RPMI7951 (cell line): ENCODE data around the gene LRCH3. TPM values are rescaled to one million over a fixed set of nuclear protein-coding genes. Genes with fewer than 3 reads are reported as not detected.
"Not testable (repeated sequence)": the region's sequence is repeated elsewhere in the genome, so short reads cannot be mapped to it uniquely, and the experiment has no call there.

ENCODE experiments used
- DNase-seq: peaks from one replicate; pipeline ENCODE4 v3.0.0-alpha.2; 2012; ENCODE audit warnings: low read depth
- total RNA-seq: library from RNA; depleted of rRNA; stranded (reverse); fragments of >200 nt; shearing (Covaris generic); gene quantifications from 2 replicates; pipeline ENCODE4 v1.2.3, GENCODE V29; 2014

Gene LRCH3
- total RNA-seq, 1 experiment from 2014 or later, result 298 TPM

DNA sequence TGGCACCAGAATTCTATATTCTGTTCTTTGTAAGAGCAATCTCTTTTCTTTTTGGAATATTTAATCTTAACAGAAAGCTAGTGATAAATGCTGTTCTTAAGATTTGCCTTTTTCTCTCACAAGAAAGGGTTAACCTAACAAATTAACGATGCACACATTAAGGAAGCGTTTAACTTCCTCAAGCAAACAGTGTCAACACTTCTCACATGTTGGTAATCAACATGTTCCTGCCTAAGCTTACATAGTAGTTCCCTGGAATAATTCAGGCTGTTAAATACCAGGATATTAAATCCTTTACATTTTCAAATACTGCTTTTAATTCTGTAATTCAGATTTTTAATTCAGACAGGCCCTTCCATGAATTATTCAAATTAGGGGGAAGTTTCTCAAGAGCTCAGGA is 91.5 kb downstream of the LRCH3 start:
- no peak for DNase-seq

DNA sequence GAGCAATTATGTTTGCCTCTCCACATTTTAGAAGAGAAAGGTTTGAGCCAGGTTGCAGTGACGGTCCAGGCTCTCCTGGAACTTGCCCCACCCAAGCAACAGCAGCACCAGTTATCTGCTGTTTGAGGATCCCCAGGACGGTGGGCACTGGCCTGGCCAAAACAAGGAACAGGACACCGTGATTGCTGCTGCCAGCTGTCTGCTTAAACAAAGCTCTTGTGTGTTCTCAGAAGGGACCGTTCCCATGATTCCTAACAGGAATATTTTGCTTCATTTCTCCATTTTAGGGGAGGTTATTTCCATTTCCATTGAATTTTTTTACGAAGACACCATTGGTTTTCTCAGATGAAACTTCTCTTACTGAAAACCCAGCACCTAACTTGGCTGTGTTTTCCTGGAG is 92.5 kb downstream of the LRCH3 start:
- DNase-seq, result no peak

DNA sequence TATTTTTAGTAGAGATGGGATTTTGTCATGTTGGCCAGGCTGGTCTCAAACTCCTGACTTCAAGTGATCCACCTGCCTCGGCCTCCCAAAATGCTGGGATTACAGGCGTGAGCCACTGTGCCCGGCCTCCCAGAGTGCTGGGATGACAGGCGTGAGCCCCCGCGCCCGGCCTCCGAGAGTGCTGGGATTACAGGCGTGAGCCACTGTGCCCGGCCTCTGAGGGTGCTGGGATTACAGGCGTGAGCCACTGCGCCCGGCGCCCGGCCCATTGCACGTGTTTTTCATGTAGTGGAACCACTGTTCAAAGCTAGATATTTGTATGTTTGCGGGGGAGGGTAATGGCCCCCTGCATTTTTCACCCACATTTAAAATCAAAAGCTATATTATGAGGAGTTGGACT is 93.3 kb downstream of the LRCH3 start:
- DNase-seq, result not testable (repeated sequence)

DNA sequence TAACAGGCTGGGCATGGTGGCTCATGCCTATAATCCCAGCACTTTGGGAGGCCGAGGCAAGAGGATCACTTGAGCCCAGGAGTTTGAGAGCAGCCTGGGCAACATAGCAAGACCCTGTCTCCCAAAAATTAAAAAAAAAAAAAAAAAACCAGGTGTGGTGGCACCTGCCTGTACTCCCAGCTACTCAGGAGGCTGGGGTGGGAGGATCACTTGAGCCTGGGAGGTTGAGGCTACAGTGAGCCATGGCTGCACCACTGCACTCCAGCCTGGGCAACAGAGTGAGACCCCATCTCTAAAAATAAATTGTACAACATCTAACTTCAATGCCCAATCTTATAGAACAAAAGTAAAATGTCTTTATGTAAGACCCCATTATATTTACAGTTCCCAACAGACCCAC is 95.0 kb downstream of the LRCH3 start:
- not testable (repeated sequence) for DNase-seq

DNA sequence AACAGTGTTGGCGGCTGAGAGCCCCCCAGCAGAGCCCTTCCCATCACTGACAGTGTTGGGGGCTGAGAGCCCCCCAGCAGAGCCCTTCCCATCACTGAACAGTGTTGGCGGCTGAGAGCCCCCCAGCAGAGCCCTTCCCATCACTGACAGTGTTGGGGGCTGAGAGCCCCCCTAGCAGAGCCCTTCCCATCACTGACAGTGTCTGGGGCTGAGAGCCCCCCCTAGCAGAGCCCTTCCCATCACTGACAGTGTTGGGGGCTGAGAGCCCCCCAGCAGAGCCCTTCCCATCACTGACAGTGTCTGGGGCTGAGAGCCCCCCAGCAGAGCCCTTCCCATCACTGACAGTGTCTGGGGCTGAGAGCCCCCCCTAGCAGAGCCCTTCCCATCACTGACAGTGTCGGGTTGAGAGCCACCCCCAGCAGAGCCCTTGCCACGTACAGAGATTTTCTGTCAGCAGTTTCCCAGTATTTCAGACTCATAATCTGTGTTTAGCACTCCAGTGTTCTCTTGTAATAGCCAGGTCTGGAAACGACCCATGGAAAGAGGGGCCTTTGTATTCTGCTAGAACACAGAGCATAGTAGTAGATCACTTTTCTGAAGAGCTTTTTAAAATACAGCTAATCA is 96.5 kb downstream of the LRCH3 start:
- not testable (repeated sequence) for DNase-seq

DNA sequence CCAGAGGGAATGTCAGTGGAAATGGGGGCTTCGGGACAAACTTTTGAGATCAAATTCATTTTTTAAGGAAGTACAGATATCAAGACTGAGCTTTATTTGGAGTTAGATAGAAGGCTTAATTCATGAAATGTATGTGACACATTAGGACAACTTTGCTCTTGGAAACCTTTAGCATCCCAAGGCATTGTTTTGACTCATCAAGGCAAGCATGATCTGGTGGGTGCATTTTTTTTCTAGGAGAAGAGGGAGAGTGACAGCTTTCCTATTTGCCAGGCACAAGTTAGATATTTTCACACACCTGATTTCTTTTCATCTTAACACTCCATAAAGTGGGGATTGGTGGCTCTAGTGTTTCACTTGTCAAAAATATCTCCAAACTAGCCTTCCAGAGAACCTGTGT is 97.5 kb downstream of the LRCH3 start:
- DNase-seq, result no peak

DNA sequence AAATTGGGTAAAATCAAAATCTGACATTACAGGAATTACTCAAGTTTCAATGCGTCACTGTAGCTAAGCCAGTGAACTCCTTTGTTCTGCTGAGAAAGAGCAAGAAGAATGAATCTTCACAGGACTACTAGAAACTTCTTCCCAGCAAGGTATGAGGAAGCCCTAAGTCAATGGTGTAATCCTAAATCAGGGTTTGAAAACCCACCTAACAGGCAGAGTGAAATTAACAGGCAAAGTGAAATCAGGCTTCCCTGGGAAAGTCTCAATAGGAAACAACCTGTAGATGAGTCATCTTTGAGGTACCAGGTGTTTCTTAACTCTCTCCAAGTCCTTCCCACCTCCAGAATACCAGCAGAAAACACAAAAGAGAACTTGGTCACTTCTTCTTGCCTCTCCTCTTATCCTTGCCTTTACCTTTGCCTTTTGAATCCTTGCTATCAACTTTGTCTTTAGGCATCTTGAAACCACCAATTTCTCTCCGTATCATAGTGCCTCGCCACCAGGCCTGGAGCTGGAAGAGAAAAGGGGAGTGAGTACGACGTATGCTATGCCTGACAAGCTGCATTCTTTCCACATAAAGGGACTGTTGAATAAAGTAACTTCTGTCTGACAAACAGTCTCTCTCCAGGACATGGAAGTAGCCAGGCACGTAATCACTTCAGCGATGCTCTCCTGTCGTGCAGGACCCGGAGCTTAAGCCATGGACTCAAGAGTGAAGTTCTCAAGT is 98.3 kb downstream of the LRCH3 start:
- DNase-seq, result no peak

DNA sequence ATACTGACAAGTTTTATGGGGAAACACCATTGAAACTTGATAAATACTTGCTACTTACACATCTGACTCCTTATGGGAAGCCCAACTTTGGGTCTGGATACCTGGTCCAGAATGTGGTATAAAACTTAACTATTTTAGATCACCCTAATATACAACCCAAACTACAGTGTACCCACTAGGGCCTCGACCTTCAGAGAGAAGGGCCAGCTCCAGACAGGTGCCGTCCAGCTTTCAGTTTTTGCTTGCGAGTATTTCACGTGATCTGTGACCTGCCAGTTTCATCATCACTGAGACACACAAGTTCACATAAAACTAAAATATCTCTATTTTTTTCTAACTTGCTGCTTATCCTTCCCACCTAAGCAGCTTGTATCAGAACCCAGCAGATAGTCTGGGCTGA is 99.6 kb downstream of the LRCH3 start:
- no peak for DNase-seq

DNA sequence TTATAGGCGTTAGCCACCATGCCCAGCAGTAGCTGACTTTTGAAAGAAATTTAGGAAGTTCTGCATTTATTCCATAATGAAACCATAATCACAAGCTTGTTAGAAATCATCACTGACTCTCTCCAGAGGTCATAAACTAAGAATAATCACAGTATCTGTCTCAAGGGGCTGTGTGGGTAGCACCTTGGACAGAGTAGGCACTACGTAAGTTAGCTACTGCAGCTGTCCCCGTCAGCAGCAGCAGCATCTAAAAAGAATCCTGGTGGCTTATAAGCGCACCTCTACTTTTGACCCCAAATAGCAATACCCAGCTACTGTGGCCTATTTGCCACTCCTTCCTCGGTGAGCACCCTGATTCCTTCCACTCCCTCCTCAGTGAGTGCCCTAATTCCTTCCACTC is 101.1 kb downstream of the LRCH3 start:
- no peak for DNase-seq

DNA sequence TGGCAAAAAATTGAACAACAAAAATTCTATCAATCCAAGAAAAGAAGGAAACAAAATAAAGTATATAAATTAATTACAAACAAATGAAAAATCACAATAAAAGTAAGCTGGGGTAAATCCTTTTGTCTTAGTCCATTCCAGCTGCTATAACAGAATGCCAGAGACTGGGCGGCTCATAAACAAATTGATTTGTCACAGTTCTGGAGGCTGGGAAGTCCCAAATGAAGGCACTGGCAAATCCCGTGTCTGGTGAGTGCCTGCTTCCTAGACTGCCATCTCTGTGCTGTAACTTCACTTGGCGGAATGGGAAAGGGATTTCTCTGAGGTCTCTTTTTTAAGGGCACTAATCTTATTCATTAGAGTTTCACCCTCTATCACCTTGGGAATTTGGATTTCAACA is 105.4 kb downstream of the LRCH3 start:
- peak; percentile 18 for DNase-seq

DNA sequence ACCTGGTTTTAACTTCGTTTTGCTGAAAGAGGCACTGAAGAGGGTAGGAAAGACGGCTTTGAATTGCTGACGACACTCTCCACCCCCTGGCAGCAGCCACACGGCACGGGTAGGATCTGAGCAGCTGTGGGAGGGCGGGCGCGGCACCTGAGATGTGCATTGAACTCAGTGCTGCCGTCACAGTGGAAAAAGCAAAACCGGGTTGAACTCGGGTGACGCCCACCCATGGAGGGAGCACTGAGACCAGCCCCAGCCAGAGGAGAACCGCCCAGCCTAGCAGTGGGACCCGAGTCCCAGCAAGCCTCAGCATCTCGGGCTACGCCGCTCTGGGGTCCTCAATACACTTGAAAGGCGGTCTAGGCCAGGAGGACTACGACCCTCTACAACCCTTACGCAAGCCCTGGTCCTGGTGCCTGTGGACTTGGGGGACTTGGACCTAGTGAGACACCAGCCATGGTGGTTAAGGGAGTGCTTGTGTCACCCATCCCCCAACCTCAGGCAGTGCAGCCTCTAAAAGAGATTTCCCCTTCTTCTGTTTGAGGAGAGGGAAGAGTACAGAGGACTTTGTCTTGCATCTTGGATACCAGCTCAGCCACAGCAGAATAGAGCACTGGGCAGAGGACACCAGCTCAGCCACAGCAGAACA is 108.9 kb downstream of the LRCH3 start:
- no peak for DNase-seq

DNA sequence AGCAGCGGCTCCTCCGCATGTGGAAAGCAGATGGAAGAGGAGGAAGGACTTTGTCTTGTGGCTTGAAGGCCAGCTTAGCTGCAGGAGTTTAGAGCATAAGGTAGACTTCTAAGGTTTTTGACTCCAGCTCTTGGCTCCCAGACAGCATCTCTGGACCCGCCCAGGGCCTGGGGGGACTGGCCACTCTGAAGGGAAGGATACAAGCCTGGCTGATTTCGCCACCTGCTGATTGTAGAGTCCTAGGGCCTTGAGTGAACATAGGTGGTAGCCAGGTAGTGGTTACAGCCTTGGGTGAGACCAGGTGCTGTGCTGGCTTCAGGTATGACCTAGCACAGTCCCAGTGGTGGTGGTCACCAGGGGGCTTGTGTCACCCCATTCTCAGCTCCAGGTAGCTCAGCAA is 110.6 kb downstream of the LRCH3 start:
- no peak for DNase-seq

DNA sequence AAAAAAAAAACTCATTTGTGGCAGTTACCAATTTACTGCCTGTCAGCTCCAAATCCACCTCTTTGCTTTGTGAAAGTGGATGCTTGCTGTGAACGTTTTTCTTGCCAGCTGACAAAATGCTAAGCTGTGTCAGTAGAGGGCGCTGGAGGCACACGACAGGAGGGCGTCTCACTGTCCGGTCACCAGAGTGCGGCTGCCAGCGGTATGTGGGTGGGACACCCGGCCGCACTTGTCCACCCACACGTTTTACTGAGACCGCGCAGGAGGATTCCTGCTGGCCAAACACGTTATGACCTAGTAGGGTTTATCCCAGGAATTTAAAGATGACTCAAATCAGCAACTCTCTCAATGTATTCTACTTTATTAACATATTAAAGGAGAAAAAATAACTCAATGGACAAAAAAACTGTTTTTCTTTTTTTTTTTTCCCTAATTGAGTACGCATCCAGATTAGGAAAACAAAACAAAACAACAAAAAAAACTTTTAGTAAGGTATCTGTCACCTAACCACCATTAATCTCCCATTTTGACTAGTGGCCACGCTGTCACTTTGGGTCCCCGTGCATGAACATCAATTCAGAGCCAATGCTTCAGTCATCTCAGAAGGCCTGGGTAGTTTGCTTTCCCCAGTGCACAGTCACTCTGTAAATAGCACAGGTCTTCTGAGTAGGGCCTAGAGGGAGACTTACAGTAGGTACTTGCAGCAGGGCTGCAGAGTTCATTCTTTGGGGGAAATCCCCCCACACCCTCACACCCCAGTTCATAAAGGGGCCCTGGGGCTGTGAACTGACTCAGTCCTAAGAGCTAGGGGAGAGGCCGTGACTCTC is 115.2 kb downstream of the LRCH3 start:
- peak; percentile 94 for DNase-seq

DNA sequence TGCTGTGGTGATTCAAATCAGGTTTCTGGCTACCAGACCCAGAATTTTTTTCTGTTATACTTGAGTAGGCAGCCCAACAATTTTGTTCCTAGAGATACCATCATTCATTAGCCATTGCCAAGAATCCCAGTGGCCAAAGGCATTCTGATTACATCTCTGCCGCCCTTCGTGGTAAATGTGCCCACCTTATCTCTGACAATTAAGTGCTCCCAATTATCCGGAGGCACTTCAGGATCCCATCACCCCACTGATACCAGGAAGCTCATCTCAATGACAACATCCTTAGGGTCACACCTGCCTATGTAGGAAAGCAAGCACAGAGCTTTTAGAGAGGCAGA is 115.8 kb downstream of the LRCH3 start:
- no peak for DNase-seq

DNA sequence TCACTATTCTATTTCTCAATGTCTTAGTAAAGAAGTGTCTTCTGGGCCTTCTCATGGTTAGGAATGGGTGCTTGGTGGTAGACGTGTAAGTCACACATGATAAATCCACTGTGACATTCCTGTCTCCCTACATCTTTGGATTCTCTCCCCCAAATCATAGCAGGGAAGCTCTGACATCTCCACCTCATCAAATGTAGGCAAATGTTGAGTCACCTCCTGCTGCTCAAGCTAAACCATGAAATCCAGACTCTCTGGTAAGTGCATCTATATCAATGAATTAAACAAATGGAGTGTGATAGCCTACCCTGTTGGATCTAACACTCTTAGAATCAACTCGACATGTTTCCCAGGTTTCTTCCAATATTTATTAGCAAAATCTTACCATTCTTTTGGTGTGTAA is 116.1 kb downstream of the LRCH3 start:
- peak; percentile 22 for DNase-seq

DNA sequence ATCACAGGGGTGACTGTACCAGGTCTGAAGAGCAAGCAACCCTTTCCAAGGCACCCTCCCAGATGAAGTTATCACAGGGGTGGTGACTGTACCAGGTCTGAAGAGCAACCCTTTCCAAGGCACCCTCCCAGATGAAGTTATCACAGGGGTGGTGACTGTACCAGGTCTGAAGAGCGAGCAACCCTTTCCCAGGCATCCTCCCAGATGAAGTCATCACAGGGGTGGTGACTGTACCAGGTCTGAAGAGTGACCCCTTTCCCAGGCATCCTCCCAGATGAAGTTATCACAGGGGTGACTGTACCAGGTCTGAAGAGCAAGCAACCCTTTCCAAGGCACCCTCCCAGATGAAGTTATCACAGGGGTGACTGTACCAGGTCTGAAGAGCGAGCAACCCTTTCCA is 117.5 kb downstream of the LRCH3 start:
- DNase-seq, result peak; percentile 21

DNA sequence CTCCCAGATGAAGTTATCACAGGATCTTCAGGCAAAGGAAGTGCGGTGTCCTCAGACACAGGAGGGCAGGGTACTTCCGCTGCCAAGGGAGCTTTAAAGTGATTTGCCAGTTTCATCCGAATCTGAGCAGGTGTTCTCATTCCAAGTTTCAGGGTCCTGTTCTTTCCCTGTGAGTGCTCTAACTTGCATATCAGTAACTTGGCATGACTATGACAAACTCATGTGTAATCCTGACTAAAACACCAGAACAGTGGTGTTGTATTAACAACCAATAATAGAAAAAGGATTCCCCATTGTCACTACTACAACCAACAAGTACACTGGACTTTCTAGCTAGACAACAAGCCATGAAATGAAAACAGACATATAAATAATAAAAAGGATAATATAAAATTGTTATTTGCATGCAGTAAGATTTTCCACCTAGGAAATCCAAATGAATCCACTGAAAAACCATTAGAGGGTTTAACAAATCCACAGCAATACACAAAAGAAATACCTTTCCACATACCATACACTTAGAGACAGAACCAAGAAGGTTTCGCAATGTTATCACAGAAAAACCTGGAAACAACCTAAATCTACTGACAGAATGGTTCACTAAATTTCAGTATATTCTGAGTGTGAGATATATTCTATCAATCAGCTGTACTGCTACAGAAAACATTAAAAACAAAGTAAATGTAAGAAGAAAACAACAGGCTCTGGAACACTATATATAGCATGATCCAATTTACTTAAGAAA is 118.1 kb downstream of the LRCH3 start:
- DNase-seq, result no peak

DNA sequence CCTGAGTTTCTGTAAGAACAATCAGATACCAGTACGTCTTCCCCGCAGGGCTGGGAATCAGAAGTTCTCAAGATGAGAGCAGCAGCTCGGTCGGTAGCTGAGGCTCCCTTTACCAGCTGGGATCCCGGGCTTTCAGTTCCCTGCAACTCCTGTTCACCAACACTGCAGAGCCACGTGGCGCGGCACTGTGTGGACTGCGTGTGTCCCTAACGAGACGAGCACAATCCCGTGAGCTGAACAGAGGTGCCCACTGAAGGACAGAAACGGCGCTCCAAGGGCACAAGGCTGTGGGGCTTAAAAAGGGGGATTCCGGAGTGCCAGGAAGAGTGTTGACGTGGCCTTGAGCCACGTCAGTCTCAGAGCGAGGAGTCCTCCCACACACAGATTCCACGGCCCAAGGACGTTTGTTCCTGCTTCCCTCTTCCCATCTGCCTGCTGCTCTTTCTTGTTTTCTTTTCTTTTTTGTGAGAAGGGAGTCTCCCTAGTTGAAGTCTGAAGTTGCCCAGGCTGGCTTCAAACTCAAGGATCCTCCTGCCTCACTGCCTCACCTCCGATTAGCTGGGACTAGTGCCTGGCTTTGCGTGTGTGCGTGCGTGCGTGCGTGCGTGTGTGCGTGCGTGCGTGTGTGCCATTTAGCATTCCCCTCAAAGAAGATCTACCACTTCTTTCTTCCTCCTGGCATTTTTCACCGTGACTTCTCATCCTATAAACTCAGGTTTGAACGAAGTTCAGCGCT is 121.9 kb downstream of the LRCH3 start:
- peak; percentile 22 for DNase-seq

DNA sequence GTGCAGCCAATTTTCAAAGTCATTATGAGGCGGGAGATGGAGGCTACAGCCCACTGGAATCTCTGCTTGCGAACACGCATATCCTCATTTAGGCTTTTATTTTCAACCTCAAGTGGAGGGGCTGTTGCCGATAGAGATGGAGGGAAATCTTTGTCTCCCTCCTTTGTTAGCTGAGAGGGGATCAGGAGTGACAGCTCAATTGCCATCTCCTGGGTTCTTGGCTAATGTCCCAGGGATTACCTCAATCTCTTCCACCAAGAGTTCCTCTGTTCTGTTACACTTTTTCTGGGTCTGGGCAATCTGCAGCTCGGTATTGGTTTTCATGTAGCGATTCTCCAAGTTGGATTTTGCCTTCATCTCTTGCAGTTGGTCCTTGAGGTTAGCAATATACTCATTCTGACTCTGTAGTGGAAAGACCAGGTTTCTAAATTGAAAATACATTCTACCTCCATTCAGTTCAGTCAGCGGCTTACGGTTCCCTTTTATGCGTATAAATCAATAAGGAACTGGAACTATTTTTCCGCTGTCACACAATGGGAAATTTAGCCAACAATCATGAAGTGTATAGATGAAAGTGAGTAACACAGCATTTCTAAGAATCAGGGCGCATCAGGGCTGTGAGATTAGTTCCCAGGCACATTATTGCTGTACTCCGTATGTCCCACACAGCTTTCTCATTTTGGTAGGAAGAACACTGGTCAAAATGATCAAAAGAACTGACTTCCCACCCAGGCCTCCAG is 122.8 kb downstream of the LRCH3 start:
- DNase-seq, result no peak
